ENCODE measurements around the gene UQCRHL. TPM values are rescaled to one million over a fixed set of nuclear protein-coding genes. Genes with fewer than 3 reads are reported as not detected.
A peak's percentile ranks its signal among the peaks of the same experiment; 100 is the strongest.

The UQCRHL gene
- total RNA-seq, 1 donor from 2014 or later: 1.5 TPM

GRCh38 chr1:15799004-15799867 lies 8.2 kb downstream of the UQCRHL start:
- DNase-seq (ENCODE audit: low read depth): peak; percentile 98

- DNase-seq (ENCODE audit: low read depth): no peak
These were observed 9.6 kb downstream of the UQCRHL start for GRCh38 chr1:15797614-15798390.

- DNase-seq (ENCODE audit: low read depth): no peak
These were observed 11.4 kb downstream of the UQCRHL start for GRCh38 chr1:15796086-15796462.

- DNase-seq (ENCODE audit: low read depth): peak; percentile 88
These were observed 18.7 kb downstream of the UQCRHL start for GRCh38 chr1:15788624-15789301.

GRCh38 chr1:15786581-15786980 lies 20.9 kb downstream of the UQCRHL start:
- DNase-seq (ENCODE audit: low read depth): peak; percentile 89

GRCh38 chr1:15785683-15786082 lies 21.8 kb downstream of the UQCRHL start:
- no peak for DNase-seq (ENCODE audit: low read depth)

- DNase-seq (ENCODE audit: low read depth): no peak
These were observed 29.3 kb downstream of the UQCRHL start for GRCh38 chr1:15777909-15778707.

- no peak for DNase-seq (ENCODE audit: low read depth)
These were observed 31.7 kb downstream of the UQCRHL start for GRCh38 chr1:15775706-15776105.

GRCh38 chr1:15771836-15772515 lies 35.5 kb downstream of the UQCRHL start:
- peak; percentile 55 for DNase-seq (ENCODE audit: low read depth)

- no peak for DNase-seq (ENCODE audit: low read depth)
These were observed 37.0 kb downstream of the UQCRHL start for GRCh38 chr1:15770313-15770962.

GRCh38 chr1:15768388-15768787 lies 39.1 kb downstream of the UQCRHL start:
- no peak for DNase-seq (ENCODE audit: low read depth)

GRCh38 chr1:15767941-15768340 lies 39.5 kb downstream of the UQCRHL start:
- no peak for DNase-seq (ENCODE audit: low read depth)

GRCh38 chr1:15765495-15766194 lies 41.8 kb downstream of the UQCRHL start:
- peak; percentile 64 for DNase-seq (ENCODE audit: low read depth)

- no peak for DNase-seq (ENCODE audit: low read depth)
These were observed 42.6 kb downstream of the UQCRHL start for GRCh38 chr1:15764890-15765289.

GRCh38 chr1:15764269-15764764 lies 43.1 kb downstream of the UQCRHL start:
- DNase-seq (ENCODE audit: low read depth): no peak

GRCh38 chr1:15762546-15762945 lies 44.9 kb downstream of the UQCRHL start:
- DNase-seq (ENCODE audit: low read depth): no peak

GRCh38 chr1:15761366-15762128 lies 45.9 kb downstream of the UQCRHL start:
- DNase-seq (ENCODE audit: low read depth): no peak

- DNase-seq (ENCODE audit: low read depth): peak; percentile 36
These were observed 46.8 kb downstream of the UQCRHL start for GRCh38 chr1:15760520-15761211.
